ENCODE measurements around the gene PRPF31. TPM values are rescaled to one million over a fixed set of nuclear protein-coding genes. Genes with fewer than 3 reads are reported as not detected.
A peak's percentile ranks its signal among the peaks of the same experiment; 100 is the strongest.

The PRPF31 gene
- total RNA-seq, 1 experiment from 2014 or later, result 84.4 TPM

DNA sequence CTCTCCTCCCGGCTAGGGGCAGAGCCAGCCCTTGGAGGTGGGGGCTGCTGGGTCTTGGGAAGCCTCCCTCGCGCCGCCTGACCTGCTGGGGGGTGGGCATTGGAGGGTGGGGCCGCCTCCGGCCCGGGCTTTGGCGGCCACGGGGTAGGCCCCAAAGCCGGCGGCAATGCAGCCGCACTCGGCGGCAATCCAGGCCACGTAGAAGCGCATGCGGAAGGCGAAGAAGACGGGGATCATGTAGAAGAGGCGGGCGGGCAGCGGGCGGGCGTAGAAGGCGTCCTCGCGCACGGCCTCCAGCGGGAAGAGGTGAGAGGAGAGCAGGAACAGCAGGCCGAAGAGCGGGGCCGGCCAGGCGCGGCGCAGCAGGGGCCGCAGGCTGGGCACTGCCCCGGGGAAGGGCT is 65.1 kb downstream of the PRPF31 start:
- Histone ChIP-seq H3K56ac (ENCODE audit: insufficient read length, low read depth, low read length) (no peak overlapping the region), H3K18ac (ENCODE audit: insufficient read length, low read depth, low read length) (peak overlapping the region; percentile 22), H2BK5ac (ENCODE audit: insufficient read length, low read length) (no peak overlapping the region), H3T11ph (ENCODE audit: low read length) (no peak overlapping the region), H3K27ac (ENCODE audit: insufficient read length, low read depth, low read length) (no peak overlapping the region), H2BK120ac (ENCODE audit: low read depth, low read length, poor library complexity, severe bottlenecking) (no peak overlapping the region), H2BK12ac (ENCODE audit: insufficient read length, low read depth, low read length) (no peak overlapping the region), H2BK15ac (ENCODE audit: low read depth, low read length) (no peak overlapping the region), H3K79me1 (ENCODE audit: insufficient read depth, low read depth, low read length, poor library complexity, severe bottlenecking) (no peaks in the 10 kb centered on the region), H3K23me2 (ENCODE audit: insufficient read length, low read depth, low read length, poor library complexity, severe bottlenecking) (no peaks in the 10 kb centered on the region), H4K20me1 (ENCODE audit: control insufficient read depth, insufficient read depth, insufficient read length) (no peaks in the 10 kb centered on the region), H2AFZ (ENCODE audit: low read length) (no peak overlapping the region), H3K79me2 (ENCODE audit: insufficient read depth, low read length) (no peaks in the 10 kb centered on the region), H3K9me3 (ENCODE audit: control insufficient read depth, low read depth, low read length) (no peaks in the 10 kb centered on the region), H3K4me2 (ENCODE audit: insufficient read depth, insufficient read length, low read length) (no peak overlapping the region), H3K14ac (ENCODE audit: insufficient read depth, low read length) (peak overlapping the region; percentile 38; the same call in 1 of the 2 replicates), H2BK20ac (ENCODE audit: low read depth, low read length, poor library complexity, severe bottlenecking) (no peak overlapping the region), H3K27me3 (ENCODE audit: insufficient read depth, low read length) (no peaks in the 10 kb centered on the region), H2AK5ac (ENCODE audit: insufficient read length, low read length) (no peak overlapping the region), H4K5ac (ENCODE audit: insufficient read length, low read depth, low read length) (no peak overlapping the region), H3K23ac (ENCODE audit: insufficient read length, low read depth, low read length) (no peak overlapping the region), H3K4ac (ENCODE audit: low read depth, low read length) (no peak overlapping the region), H3K4me1 (ENCODE audit: insufficient read depth, low read length) (no peaks in the 10 kb centered on the region), H4K8ac (replicated peaks; ENCODE audit: insufficient read length, low read depth, low read length) (no peak overlapping the region), H4K91ac (ENCODE audit: insufficient read length, low read depth, low read length) (no peak overlapping the region), H3K9ac (ENCODE audit: extremely low read depth, insufficient read length, low read length) (no peak overlapping the region)
- no peak overlapping the region for H3K4me3 Mint-ChIP-seq
- H3K27me3 Mint-ChIP-seq (ENCODE audit: low read depth), result no peaks in the 10 kb centered on the region
- H3K27ac Mint-ChIP-seq, result no peak overlapping the region
- no CpG with 5 or more reads among the region's 37 CpGs for WGBS (ENCODE audit: extremely low coverage, insufficient read length, low lambda C conversion rate)
- peaks cover 0 to 11% of the 10 kb centered on the region in 2 experiments; a peak in 2 of 4 replicates for H3K4me1 Mint-ChIP-seq
- TF ChIP-seq CTCF (conservative IDR thresholded peaks at IDR 0.05), result no peak
- no peaks in the 10 kb centered on the region; a peak in 1 of 5 replicates for H3K9me3 Mint-ChIP-seq
- peaks cover 21 to 47% (median 40%) of the 10 kb centered on the region in 3 experiments; a peak in 6 of 7 replicates for H3K36me3 Mint-ChIP-seq (ENCODE audit: insufficient read depth in 1 of 3, low read depth in 3 of 3)
- no peak for DNase-seq

Other genes starting within 250 kb of the PRPF31 start
- 116 and 123 TPM in 2 replicates for gene MYADM, start 247.9 kb upstream of the PRPF31 start, total RNA-seq (2021)
- gene PRKCG, start 233.6 kb upstream of the PRPF31 start, total RNA-seq (2021), result 7.1 and 8.8 TPM in 2 replicates
- gene CACNG7, start 206.5 kb upstream of the PRPF31 start, total RNA-seq (2021), result 22.1 and 22.7 TPM in 2 replicates
- 6.0 and 7.1 TPM in 2 replicates for gene CACNG8, start 152.8 kb upstream of the PRPF31 start, total RNA-seq (2021)
- gene CACNG6, start 124.1 kb upstream of the PRPF31 start, total RNA-seq (2021), result 1.6 and 2.0 TPM in 2 replicates
- 0.48 TPM in 1 of 2 replicates, not detected in the other for gene VSTM1, start 51.9 kb upstream of the PRPF31 start, total RNA-seq (2021)
- not detected in 2 replicates for gene TARM1, start 34.4 kb upstream of the PRPF31 start, total RNA-seq (2021)
- 0.24 and 0.53 TPM in 2 replicates for gene OSCAR, start 15.0 kb upstream of the PRPF31 start, total RNA-seq (2021)
- gene NDUFA3, start 12.9 kb upstream of the PRPF31 start, total RNA-seq (2021), result 174 and 188 TPM in 2 replicates
- 26.6 and 28.2 TPM in 2 replicates for gene TFPT, start 97 bp upstream of the PRPF31 start, total RNA-seq (2021)
- 91.2 and 95.0 TPM in 2 replicates for gene CNOT3, start 22.0 kb downstream of the PRPF31 start, total RNA-seq (2021)
- 5.4 and 7.1 TPM in 2 replicates for gene LENG1, start 44.0 kb downstream of the PRPF31 start, total RNA-seq (2021)
- 12.2 and 12.7 TPM in 2 replicates for gene TMC4, start 57.4 kb downstream of the PRPF31 start, total RNA-seq (2021)
- gene MBOAT7, start 73.8 kb downstream of the PRPF31 start, total RNA-seq (2021), result 100 and 103 TPM in 2 replicates
- 28.3 and 29.0 TPM in 2 replicates for gene TSEN34, start 75.6 kb downstream of the PRPF31 start, total RNA-seq (2021)
- 1,674 and 1,679 TPM in 2 replicates for gene RPS9, start 85.1 kb downstream of the PRPF31 start, total RNA-seq (2021)
- gene LILRB3, start 107.3 kb downstream of the PRPF31 start, total RNA-seq (2021), result not detected in 2 replicates
- not detected in 2 replicates for gene LILRA6, start 127.0 kb downstream of the PRPF31 start, total RNA-seq (2021)
- 0.09 TPM in 1 of 2 replicates, not detected in the other for gene LILRB5, start 141.5 kb downstream of the PRPF31 start, total RNA-seq (2021)
- gene LILRB2, start 165.4 kb downstream of the PRPF31 start, total RNA-seq (2021), result not detected in 2 replicates
- gene LILRA5, start 197.4 kb downstream of the PRPF31 start, total RNA-seq (2021), result not detected in 2 replicates
- not detected in 2 replicates for gene LILRA4, start 223.4 kb downstream of the PRPF31 start, total RNA-seq (2021)
- gene LAIR1, start 249.2 kb downstream of the PRPF31 start, total RNA-seq (2021), result not detected in 2 replicates